SK-N-SH (cell line): ENCODE results near the gene SLC39A9.

ENCODE experiments used
- EP300 ChIP-seq, 2 experiments: IDR thresholded peaks; 2 replicates each; pipeline versions ENCODE4 v1.4.0 to v1.6.1; 2012; ENCODE audit warnings: borderline replicate concordance in 1 of 2, low read depth in 1 of 2, low read length in 1 of 2
- GABPA ChIP-seq: IDR thresholded peaks from 2 replicates; pipeline ENCODE4 v1.4.0; 2012; ENCODE audit warnings: low read depth, mild to moderate bottlenecking
- POLR2AphosphoS5 ChIP-seq: IDR thresholded peaks from 2 replicates; pipeline ENCODE4 v1.6.1; 2012; ENCODE audit warnings: low read depth, low read length
- RAD21 ChIP-seq: IDR thresholded peaks from 2 replicates; pipeline ENCODE4 v1.6.1; 2012; ENCODE audit warnings: mild to moderate bottlenecking, low read length
- TAF1 ChIP-seq: IDR thresholded peaks from 2 replicates; pipeline ENCODE4 v1.6.1; 2012; ENCODE audit warnings: low read depth, mild to moderate bottlenecking, low read length, moderate library complexity, borderline replicate concordance
- YY1 ChIP-seq: IDR thresholded peaks from 2 replicates; pipeline ENCODE4 v1.4.0; 2012; ENCODE audit warnings: low read depth, mild to moderate bottlenecking
- TF ChIP-seq, protein P1 (sequence below): IDR thresholded peaks from 2 replicates; pipeline ENCODE4 v1.4.0; 2012; ENCODE audit warnings: low read depth, borderline replicate concordance
- TF ChIP-seq, protein P2 (sequence below): IDR thresholded peaks from 2 replicates; pipeline ENCODE4; 2012
- TF ChIP-seq, protein P3 (sequence below): IDR thresholded peaks from 2 replicates; pipeline ENCODE4 v1.4.0; 2012; ENCODE audit warnings: low read depth, borderline replicate concordance
- TF ChIP-seq, protein P4 (sequence below): fragments of 200-600 bp; sonication (generic); IDR thresholded peaks from 2 replicates; pipeline ENCODE4 v1.6.1; 2017; ENCODE audit warnings: antibody characterized with exemption, mild to moderate bottlenecking, moderate library complexity

DNA sequence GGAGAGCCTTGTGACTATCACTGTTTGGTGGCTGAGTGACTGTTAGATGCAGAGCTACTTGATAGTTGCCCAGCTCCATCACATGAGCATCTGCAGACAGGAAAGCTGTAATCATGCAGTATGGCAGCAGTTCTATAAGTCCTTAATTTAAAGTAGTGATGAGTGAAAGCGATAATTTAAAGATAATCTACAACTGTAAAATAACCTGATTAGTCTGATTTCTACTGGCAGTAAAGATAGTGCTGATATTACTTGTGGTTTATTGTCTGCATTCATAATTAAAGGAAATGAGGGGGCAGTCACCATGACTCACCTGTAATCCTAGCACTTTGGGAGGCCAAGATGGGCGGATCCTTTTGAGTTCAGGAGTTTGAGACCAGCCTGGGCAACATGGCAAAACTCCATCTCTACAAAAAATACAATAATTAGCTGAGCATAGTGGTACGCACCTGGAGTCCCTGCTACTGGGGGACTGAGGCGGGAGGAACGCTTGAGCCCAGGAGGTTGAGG, 44.9 kb downstream of the SLC39A9 start:
- TF ChIP-seq, protein P1, sequence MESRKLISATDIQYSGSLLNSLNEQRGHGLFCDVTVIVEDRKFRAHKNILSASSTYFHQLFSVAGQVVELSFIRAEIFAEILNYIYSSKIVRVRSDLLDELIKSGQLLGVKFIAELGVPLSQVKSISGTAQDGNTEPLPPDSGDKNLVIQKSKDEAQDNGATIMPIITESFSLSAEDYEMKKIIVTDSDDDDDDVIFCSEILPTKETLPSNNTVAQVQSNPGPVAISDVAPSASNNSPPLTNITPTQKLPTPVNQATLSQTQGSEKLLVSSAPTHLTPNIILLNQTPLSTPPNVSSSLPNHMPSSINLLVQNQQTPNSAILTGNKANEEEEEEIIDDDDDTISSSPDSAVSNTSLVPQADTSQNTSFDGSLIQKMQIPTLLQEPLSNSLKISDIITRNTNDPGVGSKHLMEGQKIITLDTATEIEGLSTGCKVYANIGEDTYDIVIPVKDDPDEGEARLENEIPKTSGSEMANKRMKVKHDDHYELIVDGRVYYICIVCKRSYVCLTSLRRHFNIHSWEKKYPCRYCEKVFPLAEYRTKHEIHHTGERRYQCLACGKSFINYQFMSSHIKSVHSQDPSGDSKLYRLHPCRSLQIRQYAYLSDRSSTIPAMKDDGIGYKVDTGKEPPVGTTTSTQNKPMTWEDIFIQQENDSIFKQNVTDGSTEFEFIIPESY: no peak
- TF ChIP-seq YY1 (no peak), RAD21 (no peak), EP300 (IDR thresholded peaks at IDR 0.05; ENCODE audit: borderline replicate concordance in 1 of 2, low read depth in 1 of 2, low read length in 1 of 2) (no peak), TAF1 (no peak), GABPA (no peak), POLR2AphosphoS5 (no peak)
- TF ChIP-seq, protein P2, sequence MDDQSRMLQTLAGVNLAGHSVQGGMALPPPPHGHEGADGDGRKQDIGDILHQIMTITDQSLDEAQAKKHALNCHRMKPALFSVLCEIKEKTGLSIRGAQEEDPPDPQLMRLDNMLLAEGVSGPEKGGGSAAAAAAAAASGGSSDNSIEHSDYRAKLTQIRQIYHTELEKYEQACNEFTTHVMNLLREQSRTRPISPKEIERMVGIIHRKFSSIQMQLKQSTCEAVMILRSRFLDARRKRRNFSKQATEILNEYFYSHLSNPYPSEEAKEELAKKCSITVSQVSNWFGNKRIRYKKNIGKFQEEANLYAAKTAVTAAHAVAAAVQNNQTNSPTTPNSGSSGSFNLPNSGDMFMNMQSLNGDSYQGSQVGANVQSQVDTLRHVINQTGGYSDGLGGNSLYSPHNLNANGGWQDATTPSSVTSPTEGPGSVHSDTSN: no peak
- TF ChIP-seq, protein P3, sequence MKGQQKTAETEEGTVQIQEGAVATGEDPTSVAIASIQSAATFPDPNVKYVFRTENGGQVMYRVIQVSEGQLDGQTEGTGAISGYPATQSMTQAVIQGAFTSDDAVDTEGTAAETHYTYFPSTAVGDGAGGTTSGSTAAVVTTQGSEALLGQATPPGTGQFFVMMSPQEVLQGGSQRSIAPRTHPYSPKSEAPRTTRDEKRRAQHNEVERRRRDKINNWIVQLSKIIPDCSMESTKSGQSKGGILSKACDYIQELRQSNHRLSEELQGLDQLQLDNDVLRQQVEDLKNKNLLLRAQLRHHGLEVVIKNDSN: no peak
- TF ChIP-seq, protein P4, sequence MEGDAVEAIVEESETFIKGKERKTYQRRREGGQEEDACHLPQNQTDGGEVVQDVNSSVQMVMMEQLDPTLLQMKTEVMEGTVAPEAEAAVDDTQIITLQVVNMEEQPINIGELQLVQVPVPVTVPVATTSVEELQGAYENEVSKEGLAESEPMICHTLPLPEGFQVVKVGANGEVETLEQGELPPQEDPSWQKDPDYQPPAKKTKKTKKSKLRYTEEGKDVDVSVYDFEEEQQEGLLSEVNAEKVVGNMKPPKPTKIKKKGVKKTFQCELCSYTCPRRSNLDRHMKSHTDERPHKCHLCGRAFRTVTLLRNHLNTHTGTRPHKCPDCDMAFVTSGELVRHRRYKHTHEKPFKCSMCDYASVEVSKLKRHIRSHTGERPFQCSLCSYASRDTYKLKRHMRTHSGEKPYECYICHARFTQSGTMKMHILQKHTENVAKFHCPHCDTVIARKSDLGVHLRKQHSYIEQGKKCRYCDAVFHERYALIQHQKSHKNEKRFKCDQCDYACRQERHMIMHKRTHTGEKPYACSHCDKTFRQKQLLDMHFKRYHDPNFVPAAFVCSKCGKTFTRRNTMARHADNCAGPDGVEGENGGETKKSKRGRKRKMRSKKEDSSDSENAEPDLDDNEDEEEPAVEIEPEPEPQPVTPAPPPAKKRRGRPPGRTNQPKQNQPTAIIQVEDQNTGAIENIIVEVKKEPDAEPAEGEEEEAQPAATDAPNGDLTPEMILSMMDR: no peak
